ENCODE measurements around the gene TNNI3K. TPM values are rescaled to one million over a fixed set of nuclear protein-coding genes. Genes with fewer than 3 reads are reported as not detected.

TNNI3K gene
- total RNA-seq, 2 donors from 2014 or later, result 0.95 TPM; not detected in 1

DNA sequence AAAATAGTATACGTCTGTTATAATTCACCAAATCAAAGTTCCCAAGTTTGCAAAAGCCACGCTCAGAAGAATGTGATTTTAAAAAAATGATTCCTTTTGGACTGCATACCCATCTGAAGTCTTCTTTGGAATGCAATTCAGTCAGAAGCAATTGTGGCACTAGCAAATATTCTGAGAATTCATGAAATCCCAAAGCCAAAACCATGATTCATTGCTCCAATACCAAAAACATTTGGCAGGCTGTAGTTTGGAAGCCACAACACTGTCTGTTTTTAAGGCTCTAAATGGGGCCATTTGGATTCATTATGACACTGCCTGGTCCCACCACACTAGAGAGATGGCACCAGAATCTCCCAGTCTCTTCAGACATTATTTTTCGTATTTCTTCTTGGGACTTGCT lies 299.1 kb downstream of the TNNI3K start:
- DNase-seq (no peak), ATAC-seq (replicated peaks in 1 of 2) (no peak)
- Mint-ChIP-seq H3K9me3 (no peaks in the 10 kb centered on the region), H3K27me3 (ENCODE audit: low read depth) (no peaks in the 10 kb centered on the region), H3K4me3 (no peak overlapping the region), H3K4me1 (ENCODE audit: low read depth) (no peaks in the 10 kb centered on the region), H3K27ac (no peak overlapping the region), H3K36me3 (ENCODE audit: insufficient read depth in 2 of 2) (no peaks in the 10 kb centered on the region)

DNA sequence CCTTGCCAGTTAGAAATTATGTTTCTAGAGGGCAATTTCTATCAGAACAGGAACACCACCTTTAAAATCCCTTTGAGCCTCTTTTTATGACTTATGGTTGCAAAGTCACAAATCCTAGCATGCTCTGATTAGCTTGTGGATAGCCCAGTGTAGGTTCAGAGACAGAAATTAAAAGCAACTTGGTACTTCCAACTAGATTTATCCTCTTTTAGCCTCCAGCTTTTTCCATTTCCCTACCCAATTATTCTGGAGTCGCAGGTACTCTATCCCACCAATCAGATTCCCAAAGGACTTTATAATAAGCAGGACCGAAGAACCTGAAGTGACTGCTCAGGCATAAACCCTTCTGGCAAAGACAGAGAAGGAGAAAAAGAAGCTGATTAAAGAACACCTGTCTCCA lies 310.6 kb downstream of the TNNI3K start:
- Mint-ChIP-seq H3K9me3 (no peaks in the 10 kb centered on the region), H3K4me1 (ENCODE audit: low read depth) (no peaks in the 10 kb centered on the region), H3K27ac (no peak overlapping the region), H3K36me3 (ENCODE audit: insufficient read depth in 2 of 2) (no peaks in the 10 kb centered on the region), H3K4me3 (no peak overlapping the region), H3K27me3 (ENCODE audit: low read depth) (no peaks in the 10 kb centered on the region)
- ATAC-seq (replicated peaks in 1 of 2) (no peak), DNase-seq (no peak)

DNA sequence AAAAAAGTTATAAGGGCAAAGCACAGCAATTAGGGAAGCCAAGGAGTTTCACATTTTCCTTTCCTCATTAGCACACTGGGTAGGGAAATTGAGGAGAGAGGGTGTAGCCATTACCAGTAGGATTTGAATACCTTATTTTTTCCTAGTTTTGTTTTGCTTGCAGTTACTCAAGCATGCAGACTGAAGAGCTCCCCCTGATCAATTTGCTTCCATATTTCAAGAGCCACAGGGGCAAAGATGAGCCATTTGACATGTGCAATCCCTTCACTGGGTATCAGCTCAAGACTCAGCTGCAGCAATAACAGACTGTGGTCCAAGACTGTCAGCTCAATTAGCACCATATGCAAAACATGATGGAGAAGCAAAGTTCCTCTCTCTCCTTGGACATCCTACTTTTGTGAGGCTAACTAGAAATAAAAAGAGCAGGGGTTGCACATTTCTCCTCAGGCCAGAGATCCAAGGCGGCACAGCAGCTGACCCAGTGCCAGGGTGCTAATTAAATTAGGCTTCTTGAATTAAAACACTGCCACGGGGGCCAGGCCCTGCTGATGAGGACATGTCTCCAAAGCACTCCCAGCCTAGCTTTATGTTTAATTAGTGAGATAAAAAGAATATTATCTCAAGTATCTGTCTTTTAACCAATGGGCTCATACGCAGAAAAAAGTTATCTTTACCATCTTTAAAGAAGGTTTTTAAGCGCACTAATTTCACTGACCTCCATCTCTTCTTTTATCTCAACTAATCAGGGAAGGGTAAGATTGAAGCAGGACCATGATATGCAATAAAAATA lies 314.0 kb downstream of the TNNI3K start:
- Mint-ChIP-seq H3K27me3 (ENCODE audit: low read depth) (no peaks in the 10 kb centered on the region), H3K9me3 (no peaks in the 10 kb centered on the region), H3K36me3 (ENCODE audit: insufficient read depth in 2 of 2) (no peaks in the 10 kb centered on the region), H3K27ac (no peak overlapping the region), H3K4me1 (ENCODE audit: low read depth) (no peaks in the 10 kb centered on the region), H3K4me3 (no peak overlapping the region)
- no peak for DNase-seq
- no peak for ATAC-seq (replicated peaks in 1 of 2)

DNA sequence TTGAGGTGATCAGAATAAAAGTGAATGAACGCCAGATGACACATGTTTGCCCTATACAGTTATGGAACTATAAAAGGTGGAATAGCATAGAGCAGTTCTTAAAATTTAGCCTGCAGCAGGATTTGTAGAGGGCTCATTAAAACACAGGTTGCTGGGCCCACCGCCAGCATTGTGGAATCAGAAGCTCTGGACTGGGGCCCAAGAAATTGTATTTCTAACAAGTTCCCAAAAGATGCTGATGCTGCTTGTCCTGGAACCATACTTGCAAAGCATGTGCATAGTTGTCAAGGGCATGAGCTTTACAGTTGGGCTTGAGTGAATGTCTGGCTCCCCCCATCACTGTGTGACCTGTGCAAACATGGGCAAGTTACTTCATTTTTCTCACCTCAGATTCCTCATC lies 314.7 kb downstream of the TNNI3K start:
- Mint-ChIP-seq H3K27me3 (ENCODE audit: low read depth) (no peaks in the 10 kb centered on the region), H3K9me3 (no peaks in the 10 kb centered on the region), H3K4me1 (ENCODE audit: low read depth) (no peaks in the 10 kb centered on the region), H3K4me3 (no peak overlapping the region), H3K36me3 (ENCODE audit: insufficient read depth in 2 of 2) (no peaks in the 10 kb centered on the region), H3K27ac (no peak overlapping the region)
- ATAC-seq (replicated peaks in 1 of 2) (no peak), DNase-seq (no peak)

DNA sequence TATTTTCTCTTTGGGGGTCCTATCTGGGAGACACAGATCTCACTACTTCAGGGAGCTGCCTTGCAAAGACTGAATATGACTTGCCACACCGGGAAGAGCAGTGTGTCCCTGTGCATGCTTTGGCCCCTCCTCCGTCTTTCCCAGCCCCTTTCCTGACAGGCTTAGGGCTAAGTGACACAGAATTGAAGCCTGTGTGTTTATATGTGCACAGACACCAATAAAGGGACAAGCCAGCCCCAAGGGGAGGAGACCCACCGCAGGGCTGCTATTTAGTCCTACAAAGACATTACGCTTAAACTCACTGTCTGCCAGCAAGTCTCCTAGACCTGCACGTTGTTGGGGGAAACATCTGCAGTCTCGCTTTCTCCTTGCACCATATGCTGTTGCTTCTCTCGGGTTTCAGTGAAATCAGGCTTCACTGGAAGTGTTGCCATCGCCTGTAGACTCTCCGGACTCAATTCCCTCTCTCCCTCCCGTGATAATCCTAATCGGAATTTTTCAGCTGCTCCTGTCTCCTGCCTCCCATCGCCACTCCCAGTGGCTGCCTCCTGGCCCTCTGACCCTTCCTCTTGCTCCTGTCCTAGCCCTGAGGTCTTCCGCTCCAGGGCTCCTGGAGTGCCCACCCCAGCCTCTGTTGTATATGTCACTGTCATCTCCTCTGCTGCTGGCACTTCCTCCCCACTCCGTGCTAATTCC lies 335.8 kb downstream of the TNNI3K start:
- no peaks in the 10 kb centered on the region for H3K9me3 Mint-ChIP-seq
- ATAC-seq (replicated peaks in 1 of 2) (no peak), DNase-seq (no peak)
- no peaks in the 10 kb centered on the region for H3K4me1 Mint-ChIP-seq (ENCODE audit: low read depth)
- no peaks in the 10 kb centered on the region for H3K36me3 Mint-ChIP-seq (ENCODE audit: insufficient read depth in 2 of 2)
- H3K4me3 Mint-ChIP-seq, result no peak overlapping the region
- no peaks in the 10 kb centered on the region for H3K27me3 Mint-ChIP-seq (ENCODE audit: low read depth)
- H3K27ac Mint-ChIP-seq, result no peak overlapping the region

DNA sequence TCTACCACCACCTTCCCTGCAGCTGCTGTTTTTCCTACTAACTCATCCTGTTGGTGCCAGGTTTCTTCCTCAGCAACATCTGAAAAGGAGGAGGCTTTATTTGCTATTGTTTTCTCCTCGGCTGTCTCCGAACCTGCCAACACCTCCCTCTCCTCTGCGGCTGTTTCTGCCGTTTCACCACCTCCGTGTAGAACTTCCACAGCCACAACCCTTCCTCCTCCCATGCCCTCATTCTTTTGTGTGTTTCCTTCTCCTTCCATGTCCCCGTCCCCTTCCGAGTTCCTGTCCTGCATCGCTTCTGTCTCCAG lies 336.3 kb downstream of the TNNI3K start:
- no peaks in the 10 kb centered on the region for H3K36me3 Mint-ChIP-seq (ENCODE audit: insufficient read depth in 2 of 2)
- no peak for ATAC-seq (replicated peaks in 1 of 2)
- H3K27ac Mint-ChIP-seq, result no peak overlapping the region
- no peaks in the 10 kb centered on the region for H3K4me1 Mint-ChIP-seq (ENCODE audit: low read depth)
- H3K27me3 Mint-ChIP-seq (ENCODE audit: low read depth), result no peaks in the 10 kb centered on the region
- H3K4me3 Mint-ChIP-seq, result no peak overlapping the region
- no peak for DNase-seq
- H3K9me3 Mint-ChIP-seq, result no peaks in the 10 kb centered on the region

DNA sequence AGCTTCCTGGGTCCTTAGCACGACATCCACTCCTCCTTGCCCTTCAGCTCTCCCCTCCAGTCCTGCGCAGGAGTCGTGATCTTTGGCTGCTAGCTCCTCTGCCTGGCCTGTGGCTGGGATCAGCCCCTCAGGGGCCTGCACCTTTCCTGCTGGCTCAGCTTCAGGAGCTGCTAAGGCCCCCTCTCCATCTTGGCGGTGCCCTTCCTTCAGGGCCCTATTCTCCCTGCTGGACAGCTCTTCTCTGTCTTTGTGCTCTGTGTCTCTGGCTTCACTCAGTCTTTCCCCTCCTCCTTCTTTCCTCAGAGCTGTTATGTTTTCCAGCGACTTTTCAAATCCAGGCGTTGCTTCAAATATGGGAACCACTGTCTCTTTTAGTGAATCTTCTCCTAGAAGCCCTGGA lies 336.7 kb downstream of the TNNI3K start:
- no peak for DNase-seq
- Mint-ChIP-seq H3K27ac (no peak overlapping the region), H3K27me3 (ENCODE audit: low read depth) (no peaks in the 10 kb centered on the region), H3K36me3 (ENCODE audit: insufficient read depth in 2 of 2) (no peaks in the 10 kb centered on the region), H3K9me3 (no peaks in the 10 kb centered on the region), H3K4me3 (no peak overlapping the region), H3K4me1 (ENCODE audit: low read depth) (no peaks in the 10 kb centered on the region)
- ATAC-seq (replicated peaks in 1 of 2), result no peak

DNA sequence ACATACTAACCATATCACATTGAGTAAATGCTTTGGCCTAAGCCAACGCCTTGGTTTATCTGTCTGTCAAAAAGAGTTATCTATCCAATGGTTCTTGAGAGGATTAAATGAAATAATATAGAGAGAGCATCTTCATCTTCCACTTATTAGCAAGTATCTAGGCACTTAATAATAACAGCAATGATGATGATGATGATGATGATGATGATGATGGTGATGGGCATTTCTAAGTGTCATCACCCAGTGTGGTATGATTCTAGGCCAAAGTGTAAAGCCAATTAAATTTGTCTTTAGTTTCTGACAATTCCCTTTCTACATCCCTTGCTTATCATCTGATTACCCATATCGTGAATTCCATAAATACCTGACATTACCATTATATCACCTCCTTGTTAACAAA lies 342.9 kb downstream of the TNNI3K start:
- Mint-ChIP-seq H3K27me3 (ENCODE audit: low read depth) (peaks cover 5% of the 10 kb centered on the region), H3K9me3 (no peaks in the 10 kb centered on the region), H3K4me3 (no peak overlapping the region), H3K27ac (no peak overlapping the region), H3K36me3 (ENCODE audit: insufficient read depth in 2 of 2) (no peaks in the 10 kb centered on the region), H3K4me1 (ENCODE audit: low read depth) (no peaks in the 10 kb centered on the region)
- ATAC-seq (replicated peaks in 1 of 2) (no peak), DNase-seq (no peak)

DNA sequence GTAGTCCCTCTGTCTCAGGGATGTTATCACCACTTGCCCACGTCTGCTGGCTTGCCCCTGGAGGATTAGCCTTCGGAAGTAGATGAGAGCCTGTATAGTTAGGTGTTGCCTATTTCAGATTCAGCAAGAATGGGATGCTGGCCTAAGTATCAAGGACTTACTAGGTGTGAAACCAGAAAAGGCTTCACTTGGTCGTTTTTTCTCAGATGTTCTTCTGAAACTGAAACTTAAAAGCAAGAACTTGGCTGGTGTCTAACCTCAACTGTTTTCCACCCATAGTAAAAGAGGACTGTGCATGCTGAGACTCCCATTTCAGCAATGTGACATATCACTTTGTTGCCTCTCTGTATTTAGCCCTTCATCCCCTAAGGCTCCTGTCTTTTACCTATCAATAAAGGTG lies 344.2 kb downstream of the TNNI3K start:
- H3K4me1 Mint-ChIP-seq (ENCODE audit: low read depth), result no peaks in the 10 kb centered on the region
- peaks cover 10% of the 10 kb centered on the region for H3K27me3 Mint-ChIP-seq (ENCODE audit: low read depth)
- H3K27ac Mint-ChIP-seq, result no peak overlapping the region
- no peaks in the 10 kb centered on the region for H3K36me3 Mint-ChIP-seq (ENCODE audit: insufficient read depth in 2 of 2)
- no peak overlapping the region for H3K4me3 Mint-ChIP-seq
- ATAC-seq (replicated peaks in 1 of 2), result peak in 1 of 2 donors; percentile 33
- no peak for DNase-seq
- no peaks in the 10 kb centered on the region for H3K9me3 Mint-ChIP-seq

DNA sequence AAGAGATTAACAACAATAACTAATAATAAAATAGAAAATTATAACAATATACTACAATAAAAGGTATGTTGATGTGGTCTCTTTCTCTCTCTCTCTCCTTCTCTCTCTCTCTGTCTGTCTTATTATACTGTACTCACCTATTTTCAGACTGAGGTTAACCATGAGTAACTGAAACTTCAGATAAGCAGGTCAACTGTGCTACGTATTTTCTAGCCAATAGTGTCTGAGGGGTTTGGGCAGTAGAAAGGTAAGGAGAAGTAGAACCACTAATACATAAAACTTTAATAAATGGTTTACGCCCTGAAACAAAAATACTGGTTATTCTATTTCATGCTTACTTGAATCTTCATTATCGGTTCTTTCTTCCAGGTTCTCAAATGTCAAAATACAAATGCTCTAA lies 348.2 kb downstream of the TNNI3K start:
- Mint-ChIP-seq H3K9me3 (no peaks in the 10 kb centered on the region), H3K27me3 (ENCODE audit: low read depth) (peaks cover 14% of the 10 kb centered on the region), H3K36me3 (ENCODE audit: insufficient read depth in 2 of 2) (no peaks in the 10 kb centered on the region), H3K27ac (no peak overlapping the region), H3K4me3 (no peak overlapping the region), H3K4me1 (ENCODE audit: low read depth) (no peaks in the 10 kb centered on the region)
- DNase-seq (no peak), ATAC-seq (replicated peaks in 1 of 2) (no peak)

DNA sequence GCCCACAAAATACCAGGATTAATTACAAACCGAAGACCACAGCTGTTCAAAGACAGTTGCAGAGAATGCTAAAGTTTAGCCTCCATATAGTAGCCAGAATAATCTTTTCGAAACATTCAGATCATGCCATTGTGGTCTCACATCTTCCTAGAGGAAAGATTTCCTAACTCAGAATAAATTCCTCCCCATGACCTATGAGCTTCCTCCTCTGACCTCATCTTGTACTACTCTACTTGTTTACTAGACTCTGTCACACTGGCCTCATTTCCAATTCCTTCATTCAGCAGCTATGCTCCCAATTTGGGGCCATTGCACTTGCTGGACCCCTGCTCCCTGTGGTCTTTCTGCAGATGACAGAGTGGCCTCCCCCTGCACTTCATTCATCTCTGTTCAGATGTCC lies 349.0 kb downstream of the TNNI3K start:
- Mint-ChIP-seq H3K4me1 (ENCODE audit: low read depth) (no peaks in the 10 kb centered on the region), H3K9me3 (no peaks in the 10 kb centered on the region), H3K27ac (no peak overlapping the region), H3K36me3 (ENCODE audit: insufficient read depth in 2 of 2) (no peaks in the 10 kb centered on the region), H3K4me3 (no peak overlapping the region), H3K27me3 (ENCODE audit: low read depth) (peaks cover 14% of the 10 kb centered on the region)
- DNase-seq (no peak), ATAC-seq (replicated peaks in 1 of 2) (no peak)

DNA sequence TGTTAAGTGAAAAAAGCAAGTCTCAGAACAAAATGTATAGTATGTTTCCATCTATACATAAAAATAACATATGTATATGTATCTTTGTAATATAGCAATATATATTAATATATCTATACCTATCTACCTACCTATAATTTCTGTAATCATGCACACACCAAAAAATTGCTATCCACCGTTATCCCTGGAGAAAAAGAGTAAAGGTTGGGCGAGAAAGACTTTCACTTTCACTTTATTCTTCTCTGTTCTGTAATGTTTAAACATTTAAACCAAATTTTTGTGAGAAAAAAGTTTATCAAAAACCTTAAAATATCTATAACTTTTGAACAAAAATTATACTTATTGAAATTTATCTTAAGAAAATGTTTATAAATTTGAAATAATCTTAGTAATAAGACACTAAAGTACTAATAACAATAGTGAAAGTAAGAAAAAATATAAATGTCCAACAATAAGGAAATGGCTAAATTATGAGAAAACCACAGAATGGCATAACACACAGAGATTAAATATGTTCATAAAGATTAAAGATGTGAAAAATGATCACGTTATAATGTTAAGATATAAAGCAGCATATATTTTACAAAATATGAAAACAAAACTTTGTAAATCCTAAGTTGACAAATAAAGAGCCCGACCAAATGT lies 351.2 kb downstream of the TNNI3K start:
- DNase-seq (no peak), ATAC-seq (replicated peaks in 1 of 2) (no peak)
- Mint-ChIP-seq H3K27me3 (ENCODE audit: low read depth) (peaks cover 19% of the 10 kb centered on the region), H3K4me1 (ENCODE audit: low read depth) (no peaks in the 10 kb centered on the region), H3K9me3 (no peaks in the 10 kb centered on the region), H3K36me3 (ENCODE audit: insufficient read depth in 2 of 2) (no peaks in the 10 kb centered on the region), H3K4me3 (peak overlapping the region in 1 of 2 donors; percentile 65), H3K27ac (no peak overlapping the region)

DNA sequence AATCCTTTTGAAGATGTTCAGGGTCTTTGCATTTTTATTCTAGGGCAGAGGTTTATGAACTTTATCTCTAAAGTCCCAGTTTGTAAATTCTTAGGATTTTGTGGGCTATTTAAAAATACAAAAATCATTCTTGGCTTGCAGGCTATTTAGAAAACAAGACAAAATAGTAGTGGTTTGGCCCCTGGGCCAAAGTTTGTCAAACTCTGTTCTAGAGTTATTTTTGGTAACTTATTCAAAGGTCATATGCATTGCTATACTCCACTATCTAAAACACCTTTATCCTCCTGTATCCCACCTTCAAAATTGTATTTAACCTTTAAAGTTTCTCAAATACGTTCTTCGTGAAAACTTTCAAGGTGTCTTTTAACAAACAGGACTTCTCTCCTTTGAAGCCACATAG lies 352.7 kb downstream of the TNNI3K start:
- Mint-ChIP-seq H3K4me1 (ENCODE audit: low read depth) (no peaks in the 10 kb centered on the region), H3K27me3 (ENCODE audit: low read depth) (peaks cover 13% of the 10 kb centered on the region), H3K36me3 (ENCODE audit: insufficient read depth in 2 of 2) (no peaks in the 10 kb centered on the region), H3K4me3 (no peak overlapping the region), H3K27ac (no peak overlapping the region), H3K9me3 (no peaks in the 10 kb centered on the region)
- ATAC-seq (replicated peaks in 1 of 2) (no peak), DNase-seq (no peak)
